GM19372 (cell line): ENCODE results near the gene RAB19.
"Not testable (repeated sequence)": the region's sequence is repeated elsewhere in the genome, so short reads cannot be mapped to it uniquely, and the experiment has no call there.

ENCODE experiments used
- ATAC-seq: cut with Tn5 transposase; IDR thresholded peaks from one replicate; pipeline ENCODE4 v1.9.1; 2021; ENCODE audit warnings: mild to moderate bottlenecking, low read depth, moderate library complexity; ENCODE audit not compliant: unreplicated experiment

The RAB19 gene

DNA sequence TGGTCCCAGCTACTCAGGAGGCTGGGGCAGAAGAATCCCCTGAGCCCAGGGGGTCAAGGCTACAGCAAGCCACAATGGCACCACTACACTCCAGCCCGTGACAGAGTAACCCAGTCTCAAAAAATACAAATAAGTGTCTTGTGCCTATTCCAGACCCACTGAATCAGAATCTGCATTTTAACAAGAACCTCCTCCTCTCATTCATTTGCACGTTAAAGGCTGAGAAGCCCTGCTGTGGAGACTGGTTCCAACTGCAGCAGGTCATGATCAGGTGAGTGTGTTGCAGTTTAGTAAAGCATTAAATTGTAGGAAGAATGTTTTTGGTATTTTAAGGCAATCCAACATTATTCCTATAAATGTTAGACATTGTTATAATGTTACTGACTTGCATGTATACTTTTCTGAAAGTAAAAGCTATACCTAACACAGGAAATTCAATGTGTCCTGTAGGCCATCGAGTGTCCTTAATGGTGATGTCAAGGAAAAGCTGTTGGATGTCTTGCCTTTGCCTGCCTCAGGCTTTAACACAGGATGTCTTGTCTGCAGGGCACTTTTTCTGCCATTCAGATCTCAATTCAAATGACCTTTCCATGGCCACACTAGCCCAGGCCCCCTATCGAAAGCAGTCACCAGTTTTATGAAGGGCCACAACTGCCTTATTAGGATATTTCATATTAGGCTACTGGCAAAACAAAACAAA is 45.1 kb downstream of the RAB19 start:
- ATAC-seq, result no peak

DNA sequence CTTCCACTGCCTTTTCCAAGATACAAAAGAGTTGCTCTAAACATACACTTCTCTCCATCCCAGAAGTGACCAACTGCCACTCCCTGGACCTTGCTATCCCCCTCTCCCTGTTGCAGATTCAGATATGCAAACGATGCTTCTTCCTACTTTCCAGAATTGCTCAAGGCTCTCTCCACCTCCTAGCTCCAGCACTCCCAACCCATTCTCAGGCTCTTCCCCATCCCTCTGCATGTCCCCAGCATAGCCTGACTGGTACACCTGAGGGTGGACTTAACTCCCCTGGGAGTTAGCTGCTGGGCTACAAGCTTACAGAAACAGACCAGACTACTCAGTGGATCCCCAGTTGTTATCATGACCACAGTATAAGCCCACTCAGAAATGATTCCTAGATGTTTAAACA is 47.9 kb downstream of the RAB19 start:
- no peak for ATAC-seq

DNA sequence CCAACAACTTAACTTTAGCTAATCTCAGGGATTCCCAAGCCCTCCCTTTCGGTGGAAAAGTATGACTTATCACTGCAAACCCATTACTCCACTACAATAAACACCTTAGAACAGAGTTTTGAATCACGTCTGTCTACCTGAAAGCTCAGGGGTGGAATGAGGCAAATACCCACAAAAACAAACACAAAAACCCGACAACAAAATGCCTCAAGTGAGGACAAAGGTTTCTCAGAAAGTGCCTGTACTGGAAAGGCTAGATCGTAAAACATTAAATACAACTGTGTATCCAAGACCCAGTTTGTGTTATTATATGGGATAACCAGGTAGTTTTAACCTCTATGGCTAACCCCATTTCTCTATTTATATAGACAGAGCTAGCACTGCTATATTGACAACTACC is 49.4 kb downstream of the RAB19 start:
- ATAC-seq, result no peak

DNA sequence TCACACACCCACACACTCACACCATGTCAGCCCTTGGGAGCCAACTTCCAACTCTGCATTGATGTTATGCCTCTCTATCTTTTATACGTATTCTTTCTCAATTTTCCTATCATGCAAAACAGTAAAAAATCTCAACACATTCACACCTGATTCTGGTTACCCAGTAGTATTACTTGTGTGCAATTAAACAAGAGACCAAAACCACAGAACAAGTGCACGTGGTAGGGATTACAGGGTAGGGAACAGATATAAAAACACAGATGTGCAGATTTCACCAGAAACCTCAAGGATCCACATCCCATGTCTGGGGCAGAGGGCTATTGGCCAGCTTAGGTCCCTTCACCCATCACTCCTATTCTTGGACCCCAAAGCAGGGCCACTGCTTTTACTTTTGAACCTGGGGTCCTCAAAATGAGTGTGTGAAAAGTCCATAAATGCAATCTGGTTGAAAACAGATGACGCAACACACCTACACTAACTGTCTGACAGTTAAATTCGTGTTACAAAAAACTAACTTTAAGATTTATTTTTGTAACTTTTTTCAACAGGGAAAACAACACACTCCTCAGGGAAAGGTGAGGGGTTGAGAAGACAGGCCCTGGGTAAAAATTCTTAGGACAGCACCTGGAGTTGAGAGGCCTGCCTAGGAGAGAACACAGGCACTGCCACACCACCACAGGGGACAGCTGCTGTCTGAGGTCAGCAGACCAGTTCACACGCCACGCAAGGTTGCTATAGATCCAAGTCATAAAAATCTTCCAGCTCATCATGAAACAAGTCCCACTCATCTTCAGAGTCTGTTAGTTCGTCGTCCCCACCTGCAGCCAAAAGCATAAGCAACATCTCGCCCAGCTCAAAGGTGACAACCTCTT is 50.2 kb downstream of the RAB19 start:
- ATAC-seq, result not testable (repeated sequence)

DNA sequence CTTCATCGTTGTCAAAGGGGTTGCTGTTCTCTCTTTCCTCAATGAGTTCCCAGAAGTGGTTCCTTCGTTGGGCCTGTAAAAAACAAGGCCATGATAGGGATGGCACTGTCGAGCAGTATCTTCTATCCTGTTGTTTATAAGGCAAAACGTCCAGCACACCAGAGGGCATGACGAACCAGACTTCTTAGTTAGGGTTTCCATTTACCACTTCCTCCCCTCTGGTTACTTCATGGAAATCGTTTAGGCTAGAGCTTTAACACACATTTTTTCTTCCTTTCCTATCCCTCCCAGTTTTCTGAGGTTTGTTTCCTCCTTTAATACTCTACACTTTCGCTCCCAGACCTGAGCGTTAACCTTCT is 50.8 kb downstream of the RAB19 start:
- ATAC-seq, result no peak

DNA sequence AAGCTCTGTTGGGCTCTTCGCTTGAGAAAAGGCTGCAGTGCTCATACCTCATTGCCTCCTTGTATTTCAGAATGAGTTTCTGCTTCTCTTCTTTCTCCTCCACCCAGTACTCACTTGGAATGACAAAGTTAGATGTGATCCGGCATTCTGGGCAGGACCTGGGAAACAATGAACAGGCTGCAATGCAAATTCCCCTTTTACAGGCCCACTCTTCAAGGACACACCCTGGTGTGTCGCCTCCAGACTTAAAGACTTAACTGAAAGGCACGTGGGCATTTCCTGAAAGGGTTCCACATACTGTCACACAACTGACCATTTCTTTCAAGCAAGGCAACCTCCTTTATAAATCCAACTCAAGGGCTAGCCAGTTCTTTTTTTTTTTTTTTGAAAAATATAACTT is 51.9 kb downstream of the RAB19 start:
- no peak for ATAC-seq

DNA sequence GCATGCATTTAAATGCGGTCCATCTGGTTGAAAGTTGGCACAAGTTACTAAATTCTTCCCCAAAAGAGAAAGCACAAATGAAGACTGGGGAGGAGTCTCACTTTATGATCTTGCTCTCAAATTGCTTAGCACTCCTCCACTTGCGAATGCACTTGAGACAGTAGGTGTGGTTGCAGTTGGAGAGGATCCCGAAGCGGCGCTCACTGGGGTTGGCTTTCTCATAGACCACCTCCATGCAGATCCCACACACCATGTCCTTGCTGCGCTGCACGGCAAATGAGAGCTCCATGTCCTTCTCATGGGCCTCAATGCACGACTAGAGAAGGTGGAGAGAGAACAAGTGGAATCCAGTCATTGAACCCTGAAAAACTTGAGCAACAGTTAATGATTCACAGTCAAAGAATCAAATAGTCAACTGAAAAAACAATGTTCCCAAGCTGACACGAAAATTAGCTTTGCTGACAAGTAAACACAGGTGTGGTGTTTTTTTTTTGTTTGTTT is 52.7 kb downstream of the RAB19 start:
- ATAC-seq, result no peak

DNA sequence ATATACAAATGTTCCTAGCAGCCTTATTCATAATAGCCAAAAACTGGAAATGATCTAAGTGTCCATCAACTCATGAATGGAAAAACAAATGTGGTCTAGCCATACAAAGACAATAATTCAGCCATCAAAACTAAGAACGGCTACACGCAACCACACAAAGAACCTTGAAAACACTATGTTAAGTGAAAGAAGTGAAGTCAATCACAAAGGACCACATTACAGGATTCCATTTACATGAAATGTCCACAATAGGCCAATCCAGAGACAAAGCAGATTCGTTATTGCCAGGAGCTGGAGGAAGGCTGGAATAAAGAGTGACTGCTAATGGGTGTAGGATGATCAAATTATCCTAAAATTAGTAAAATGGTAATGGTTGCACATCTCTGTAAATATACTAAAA is 54.3 kb downstream of the RAB19 start:
- ATAC-seq, result no peak

DNA sequence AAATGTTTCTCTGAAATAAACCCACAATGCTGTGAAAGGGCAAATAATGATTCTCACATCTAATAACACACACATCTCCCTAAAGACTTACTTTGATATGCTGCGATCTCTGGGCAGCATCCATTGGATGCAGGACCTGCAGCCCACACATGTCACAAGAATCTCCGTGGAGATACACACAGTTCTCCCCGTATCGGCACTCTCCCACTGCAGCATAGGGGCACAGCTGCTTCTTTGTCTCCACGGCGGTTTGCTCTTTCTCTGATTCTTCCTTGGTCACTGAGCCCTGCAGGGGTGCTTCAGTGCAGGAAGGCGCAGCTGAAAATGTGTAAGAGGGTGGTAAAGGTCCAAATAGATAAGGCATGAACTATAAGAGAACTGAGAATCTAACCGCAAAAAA is 55.1 kb downstream of the RAB19 start:
- no peak for ATAC-seq

DNA sequence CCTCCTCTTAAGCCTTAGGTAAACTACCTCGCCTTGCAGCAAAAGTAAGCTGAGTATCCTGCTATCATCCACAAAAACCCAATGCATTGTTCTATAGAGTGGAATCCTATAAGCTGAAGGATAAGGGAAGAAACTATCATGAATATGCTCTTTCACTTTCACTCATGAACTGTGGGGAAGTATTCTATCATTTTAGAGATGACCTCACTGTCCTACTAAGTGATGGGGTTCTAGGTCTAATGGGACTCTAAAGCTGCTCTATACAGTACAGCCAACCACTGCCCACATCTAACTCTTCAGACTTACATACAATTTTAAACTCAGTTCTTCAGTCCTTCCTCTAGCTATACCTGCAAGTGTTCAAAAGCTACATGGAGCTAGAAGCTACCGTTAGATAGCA is 59.3 kb downstream of the RAB19 start:
- no peak for ATAC-seq

DNA sequence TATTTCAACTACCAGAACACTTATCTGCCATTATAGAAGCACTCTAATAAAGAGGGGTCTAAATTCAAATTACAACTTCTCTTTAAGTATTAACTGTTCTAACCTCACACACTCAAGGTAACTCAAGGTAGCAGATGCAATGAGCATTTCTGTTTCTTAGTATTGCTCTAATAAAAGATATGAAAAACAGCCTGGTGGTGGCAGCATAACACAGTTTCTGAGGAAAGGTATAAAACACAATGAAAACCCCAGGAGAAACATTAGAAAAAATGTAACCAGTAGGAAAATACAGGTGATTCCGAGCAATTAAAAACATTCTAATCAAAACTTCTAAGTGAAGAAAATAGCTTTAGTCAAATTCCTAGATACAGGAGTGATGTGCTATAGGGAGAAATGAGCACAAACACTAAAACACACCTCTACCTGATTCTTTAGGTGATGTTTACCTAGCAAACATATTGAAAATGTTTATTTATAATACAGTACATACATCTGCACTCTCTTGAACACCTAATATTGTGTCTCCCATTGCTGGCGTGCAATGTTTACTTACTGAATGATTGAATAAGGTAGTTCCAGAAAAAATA is 72.0 kb downstream of the RAB19 start:
- ATAC-seq, result no peak

DNA sequence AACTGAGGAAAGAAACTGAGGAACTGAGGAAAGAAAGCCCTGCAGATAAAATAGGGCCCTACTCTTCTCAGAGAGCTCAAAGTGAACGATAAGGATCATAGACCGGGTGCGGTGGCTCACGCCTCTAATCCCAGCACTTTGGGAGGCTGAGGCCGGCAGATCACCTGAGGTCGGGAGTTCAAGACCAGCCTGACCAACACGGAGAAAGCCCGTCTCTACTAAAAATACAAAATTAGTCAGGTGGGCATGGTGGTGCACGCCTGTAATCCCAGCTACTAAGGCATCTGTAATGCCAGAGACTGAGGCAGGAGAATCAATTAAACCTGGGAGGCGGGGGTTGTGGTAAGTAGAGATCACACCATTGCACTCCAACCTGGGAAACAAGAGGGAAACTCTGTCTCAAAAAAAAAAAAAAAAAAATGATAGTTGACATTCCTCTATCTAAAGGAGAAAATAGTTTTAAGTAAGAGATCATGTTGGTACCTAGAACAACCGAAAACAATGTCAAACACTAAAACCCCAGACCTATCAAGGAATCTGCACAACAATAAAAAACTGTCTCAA is 72.9 kb downstream of the RAB19 start:
- no peak for ATAC-seq
